CD4-positive, alpha-beta T cell treated with Interleukin-21 for 1 hour (primary cell): ENCODE data around the gene SAP30BP.
A peak's percentile ranks its signal among the peaks of the same experiment; 100 is the strongest.
"Not testable (repeated sequence)": the region's sequence is repeated elsewhere in the genome, so short reads cannot be mapped to it uniquely, and the experiment has no call there.

Experiments
- DNase-seq: peaks from one replicate; pipeline ENCODE4 v3.0.0-alpha.2; 2020

The SAP30BP gene

DNA sequence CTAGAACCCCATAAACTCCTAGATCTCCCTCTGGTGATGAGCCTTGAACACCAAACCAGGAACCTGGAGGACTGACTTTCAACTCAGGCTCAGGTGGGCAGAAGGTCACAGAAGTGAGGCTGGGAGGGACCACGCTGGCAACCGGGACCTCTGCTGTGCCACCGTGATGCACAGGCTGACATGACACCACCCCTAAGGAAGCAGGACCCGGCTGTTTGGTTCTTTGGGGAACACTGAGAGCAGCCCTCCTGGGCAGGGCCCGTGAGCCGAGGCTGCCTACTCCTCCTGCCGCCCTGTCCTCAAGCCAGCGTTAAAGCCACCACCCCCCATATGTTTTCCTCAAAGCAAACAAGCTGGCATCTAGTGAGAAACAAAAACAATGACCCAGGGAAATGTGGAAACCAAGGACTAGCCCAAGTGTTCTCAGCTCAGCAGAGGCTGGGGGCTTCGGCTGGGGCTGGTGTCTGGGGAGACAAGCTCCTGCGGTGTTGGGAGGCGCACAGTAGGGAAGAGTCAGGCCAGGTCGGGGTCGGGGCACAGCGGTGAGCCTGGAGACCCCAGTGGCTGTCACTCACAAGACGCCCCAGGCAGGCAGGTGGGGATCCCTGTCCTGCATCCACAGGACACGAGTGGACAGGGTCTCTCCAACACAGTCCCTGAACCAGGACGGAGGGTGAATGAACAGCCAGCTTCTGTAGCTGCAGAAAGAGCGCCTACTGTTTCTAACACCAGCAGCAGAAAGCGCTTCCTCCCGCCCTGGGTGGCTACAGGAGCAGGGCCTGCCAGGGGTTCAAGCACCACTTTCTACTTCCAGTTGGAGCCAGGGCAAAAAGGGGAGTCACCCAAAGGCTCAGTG lies 32.2 kb upstream of the SAP30BP start:
- DNase-seq: no peak

- DNase-seq: no peak
These were observed 31.4 kb upstream of the SAP30BP start for GRCh38 chr17:75635610-75636202.

DNA sequence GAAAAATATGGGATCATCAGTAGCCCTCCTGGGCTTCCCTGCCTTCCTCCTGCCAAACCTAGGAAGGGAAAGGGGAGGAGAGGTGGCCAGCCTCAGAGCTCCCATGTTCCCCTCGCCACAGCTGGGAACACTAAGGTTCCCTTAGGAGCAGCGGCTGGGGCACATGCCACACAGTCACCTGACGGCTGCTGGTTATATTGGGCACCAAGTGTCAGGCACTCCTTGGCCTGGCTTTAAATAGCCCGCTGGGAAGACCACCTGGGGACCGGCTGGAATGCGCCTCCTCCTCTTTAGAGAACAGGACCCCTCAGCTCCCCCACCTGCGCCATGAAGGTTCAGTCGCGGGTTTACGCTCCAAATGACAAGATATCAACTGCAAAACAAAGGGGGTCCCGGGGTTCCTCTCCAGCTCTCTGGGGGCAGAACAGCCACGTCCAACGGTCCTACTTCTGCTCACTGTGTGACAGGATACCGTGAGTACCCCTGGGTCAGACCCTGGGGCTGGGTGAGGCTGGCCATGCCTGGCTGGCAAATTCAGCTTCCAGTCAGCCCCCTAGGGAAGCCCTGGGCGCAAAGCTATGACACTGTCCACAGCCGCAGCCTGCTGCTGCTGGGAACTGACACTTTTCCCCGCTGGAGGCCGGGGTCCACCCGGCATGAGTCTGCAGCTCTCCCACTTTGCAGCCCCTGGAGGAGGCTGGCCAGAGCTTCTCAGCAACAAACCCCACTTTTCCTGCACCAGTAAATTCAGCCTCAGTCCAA lies 30.6 kb upstream of the SAP30BP start:
- no peak for DNase-seq

- DNase-seq: no peak
These were observed 30.0 kb upstream of the SAP30BP start for GRCh38 chr17:75637143-75637538.

DNA sequence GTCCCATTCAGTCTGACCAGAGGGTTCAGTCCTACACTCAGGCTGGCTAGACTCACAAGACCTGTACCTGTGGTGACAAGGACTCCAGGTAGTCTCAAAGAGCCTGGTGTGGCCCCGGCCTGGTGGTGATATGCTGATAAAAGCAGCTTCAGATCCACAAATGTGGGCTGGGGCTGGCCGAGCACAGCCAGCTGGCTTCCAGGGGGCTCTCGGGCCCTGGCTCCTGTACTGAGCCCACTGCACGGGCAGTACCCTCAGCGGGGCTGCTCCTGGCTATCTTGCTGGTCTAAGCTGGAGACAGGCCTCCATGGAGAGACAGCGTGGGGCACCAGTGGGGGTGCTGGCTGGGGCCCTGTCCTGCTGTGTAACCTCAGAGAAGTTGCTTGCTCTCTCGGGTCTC lies 29.6 kb upstream of the SAP30BP start:
- no peak for DNase-seq

- not testable (repeated sequence) for DNase-seq
These were observed 29.1 kb upstream of the SAP30BP start for GRCh38 chr17:75638039-75638438.

DNA sequence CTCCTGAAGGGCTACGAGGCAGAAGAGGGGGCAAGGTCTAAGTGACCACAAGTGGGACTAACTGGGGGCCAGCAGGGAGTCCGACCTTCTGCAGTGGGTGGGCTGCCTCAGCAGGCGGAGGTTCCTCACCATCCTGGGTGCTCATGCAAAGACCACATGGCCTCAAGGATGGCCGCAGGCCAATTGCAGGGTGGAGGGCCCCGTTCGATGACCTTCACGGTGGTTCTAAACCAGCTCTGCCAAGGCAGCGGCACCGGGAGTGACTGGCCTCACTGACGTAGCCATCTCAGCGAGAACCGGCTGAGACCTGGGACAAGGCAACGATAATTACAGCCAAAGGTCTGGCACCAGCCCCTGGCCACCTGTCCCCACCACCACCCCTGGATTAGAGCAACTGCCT lies 28.2 kb upstream of the SAP30BP start:
- no peak for DNase-seq

GRCh38 chr17:75639327-75639726 lies 27.8 kb upstream of the SAP30BP start:
- DNase-seq: no peak

DNA sequence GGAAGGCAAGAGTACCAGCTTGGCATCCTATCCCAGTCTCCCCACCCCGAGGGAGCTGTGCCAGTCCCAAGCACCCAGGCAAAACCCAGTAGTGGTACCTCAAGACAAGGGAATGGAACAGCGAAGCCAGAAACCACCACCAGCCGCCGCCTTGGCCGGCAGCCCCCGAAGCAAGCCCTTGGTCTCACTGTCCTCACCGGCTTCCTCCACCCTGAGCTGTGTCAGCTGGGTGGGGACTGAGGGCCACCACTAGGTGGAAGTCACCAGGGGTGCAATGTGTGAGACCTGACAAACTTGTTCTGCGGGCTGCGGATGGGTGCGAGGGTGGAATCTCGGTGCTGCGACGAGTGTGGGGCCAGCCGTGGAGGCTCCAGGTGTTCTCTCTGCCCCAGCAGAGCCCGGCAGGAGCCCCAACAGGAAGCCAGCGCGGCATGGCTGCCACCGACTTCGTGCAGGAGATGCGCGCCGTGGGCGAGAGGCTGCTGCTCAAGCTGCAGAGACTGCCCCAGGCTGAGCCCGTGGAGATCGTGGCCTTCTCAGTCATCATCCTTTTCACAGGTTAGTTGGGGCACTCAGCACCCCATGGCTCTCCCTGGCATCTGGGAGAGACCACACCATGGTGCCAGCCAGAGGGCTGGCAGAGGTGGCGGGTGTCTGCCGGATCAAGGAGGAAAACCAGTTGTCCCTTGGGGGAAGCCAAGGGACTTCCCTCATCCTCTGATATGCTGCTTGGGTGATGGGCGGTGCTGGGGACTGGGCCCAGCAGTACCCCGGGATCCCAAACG lies 27.2 kb upstream of the SAP30BP start:
- DNase-seq: no peak

DNA sequence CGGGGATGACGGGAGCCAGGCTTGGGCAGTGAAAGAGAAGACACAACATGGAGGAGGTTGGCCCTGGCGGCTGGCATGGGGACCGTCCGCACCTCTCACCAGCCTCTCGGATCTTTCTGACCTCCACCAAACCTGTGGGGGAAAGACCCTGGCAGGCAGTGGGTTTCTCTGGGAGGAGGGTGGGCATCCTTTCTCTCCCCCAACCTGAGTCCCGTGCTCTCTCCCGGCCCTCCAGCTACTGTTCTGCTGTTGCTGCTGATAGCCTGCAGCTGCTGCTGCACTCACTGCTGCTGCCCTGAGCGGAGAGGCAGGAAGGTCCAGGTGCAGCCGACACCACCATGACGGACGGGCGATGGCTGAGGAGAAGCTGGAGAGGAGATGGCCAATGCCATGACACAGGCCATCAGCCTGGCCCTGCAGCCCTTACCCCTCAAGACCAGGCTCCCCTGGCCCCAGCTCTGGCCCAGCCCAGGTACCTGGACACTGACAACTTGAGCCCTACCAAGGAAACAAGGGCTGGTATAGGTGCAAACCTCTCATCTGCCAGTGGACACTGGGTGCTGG lies 26.5 kb upstream of the SAP30BP start:
- DNase-seq: no peak

DNA sequence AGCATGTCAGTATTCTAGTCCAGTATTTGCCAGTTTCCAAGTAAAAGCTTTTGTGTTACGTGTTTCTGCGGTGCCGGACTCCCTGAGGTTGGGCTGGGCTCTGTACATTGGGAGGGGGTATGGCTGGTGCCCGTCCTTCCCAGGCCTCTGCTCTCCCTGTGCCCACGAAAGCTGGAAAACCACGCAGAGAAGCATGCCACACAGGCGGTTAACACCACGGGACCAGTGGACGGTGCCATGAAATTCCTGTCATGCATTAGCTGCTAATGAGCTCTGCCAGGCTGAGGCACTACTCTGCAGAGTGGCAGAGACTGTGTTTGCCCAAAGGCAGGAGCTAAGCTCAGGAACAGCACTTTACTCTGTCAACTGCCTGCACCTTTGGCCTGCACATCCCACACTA lies 25.8 kb upstream of the SAP30BP start:
- DNase-seq: no peak

GRCh38 chr17:75642182-75642783 lies 24.9 kb upstream of the SAP30BP start:
- DNase-seq: no peak

DNA sequence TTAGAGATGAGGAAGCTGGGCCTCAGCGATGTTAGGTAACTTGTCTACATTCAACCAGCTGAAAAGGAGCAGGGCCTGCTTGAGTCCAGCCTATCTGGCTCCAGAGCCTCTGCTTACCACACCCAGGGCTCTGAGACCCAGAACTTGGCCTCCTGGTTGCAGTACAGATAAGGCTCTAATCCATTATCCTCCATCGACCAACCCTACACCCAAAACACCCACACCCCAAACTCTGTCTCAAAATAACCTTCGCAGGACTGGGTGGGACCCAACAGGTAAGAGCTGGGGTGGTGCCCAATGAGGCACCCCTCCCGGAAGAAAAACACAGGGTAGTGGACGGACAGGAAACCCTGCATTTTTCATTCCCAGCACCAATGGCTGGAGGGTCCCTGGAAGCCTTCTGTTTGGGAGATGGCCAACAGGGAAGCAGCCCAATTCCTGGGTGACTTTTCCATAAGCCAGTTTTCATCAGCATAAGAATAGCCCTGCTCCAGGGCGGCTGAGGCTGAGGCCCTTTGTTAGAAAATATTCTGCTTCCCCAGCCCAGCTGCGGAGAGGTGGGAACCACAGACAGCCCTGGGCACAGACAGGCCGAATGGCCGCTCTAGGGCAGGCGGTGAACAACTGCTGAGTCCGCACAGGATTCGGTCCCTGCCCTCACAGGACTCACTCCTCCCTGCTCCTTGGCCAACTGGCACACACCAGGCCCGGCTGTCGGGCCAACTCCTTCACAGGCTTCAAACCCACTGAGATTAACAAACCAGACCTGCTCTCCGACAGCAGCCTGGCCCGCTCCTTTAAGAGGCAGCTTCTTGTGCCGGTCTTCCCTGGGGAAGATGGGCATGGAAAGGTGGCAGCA lies 24.1 kb upstream of the SAP30BP start:
- DNase-seq: no peak

DNA sequence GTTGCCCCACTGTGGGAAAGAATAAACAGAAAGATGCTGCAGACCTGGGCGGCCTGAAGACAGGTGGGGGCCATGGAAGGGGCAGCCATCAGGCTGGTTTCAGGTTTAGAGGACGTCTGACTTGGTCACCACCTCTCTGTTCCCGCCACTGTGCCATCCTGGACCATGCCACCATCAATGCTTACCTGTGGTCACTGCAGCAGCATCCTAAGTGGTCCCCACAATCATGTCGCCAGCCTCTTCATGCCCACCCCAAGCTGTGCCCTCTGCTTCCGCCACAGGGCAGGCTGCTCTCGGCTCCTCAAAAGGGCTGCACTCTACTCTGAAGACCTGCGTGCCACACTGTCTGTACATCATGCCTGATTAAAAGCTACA lies 23.5 kb upstream of the SAP30BP start:
- no peak for DNase-seq

DNA sequence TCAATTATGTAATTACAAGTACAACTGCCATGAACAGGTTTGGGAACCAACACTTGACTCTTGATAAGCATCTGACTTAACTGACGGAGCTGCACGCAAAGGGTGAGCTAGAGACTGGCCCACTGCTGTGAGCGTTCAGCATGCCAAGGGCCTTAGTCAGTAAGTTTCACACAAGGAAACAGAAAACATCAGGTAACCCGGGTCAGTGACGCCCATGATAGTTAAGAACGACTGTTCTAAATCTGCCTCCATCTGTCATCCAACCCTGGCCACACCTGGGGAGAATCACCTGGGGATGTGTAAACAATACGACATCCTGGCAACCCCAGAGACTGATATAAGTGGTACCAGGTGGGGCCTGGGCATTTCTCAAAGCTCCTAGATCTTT lies 21.6 kb upstream of the SAP30BP start:
- no peak for DNase-seq

DNA sequence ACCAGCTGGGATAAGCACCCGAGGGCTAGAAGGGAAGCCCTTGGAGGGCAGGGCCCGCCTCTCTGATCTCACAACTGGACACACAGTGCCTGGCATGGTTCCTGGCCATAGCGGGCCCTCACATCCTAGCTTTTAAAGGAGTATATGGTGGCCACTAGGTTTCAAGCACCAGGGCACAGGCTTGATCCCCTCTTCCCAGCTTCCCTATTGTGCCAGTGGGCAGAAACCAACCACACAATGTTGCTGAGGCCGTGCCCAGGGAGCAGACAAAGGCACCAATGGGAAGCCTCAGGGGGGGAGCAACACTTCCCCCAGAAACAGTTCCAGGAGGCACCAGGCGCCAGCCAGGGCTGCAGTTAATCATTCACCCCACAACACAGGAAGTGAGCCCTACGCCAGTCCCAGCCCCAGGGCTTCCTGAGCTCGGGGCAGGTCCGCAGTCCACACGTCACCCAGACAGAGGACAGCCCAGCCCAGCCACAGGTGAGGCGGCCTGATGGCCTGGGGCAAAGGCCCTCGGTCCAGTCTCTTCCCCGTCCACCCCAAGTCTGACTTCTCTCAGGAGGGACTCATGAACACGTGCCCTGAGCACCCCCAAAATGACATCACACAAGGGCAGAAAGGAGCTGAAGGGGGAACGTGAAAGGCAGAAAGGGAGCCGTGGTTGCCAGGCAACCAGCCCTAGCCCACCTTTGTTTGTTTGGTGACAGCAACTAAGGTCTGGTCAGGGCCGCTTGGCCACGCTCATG lies 21.1 kb upstream of the SAP30BP start:
- DNase-seq: peak; percentile 23

DNA sequence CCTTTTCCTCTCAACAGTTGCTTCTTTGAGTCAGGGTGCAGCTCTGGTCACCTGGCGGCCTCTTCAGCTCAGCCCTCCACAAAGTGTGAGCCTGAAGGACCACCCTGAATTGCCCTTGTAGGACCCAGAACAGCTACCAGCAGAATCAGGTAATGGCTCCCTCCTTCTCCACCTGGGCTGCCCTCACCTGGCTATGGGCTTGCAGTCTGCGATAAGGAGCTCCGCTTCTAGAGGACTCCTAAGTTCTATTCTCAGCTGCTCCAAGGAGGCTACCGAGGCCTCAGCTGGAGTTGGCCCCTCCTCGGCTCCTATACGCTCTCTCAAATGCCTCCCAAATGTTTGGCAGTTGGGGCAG lies 20.5 kb upstream of the SAP30BP start:
- DNase-seq: no peak

DNA sequence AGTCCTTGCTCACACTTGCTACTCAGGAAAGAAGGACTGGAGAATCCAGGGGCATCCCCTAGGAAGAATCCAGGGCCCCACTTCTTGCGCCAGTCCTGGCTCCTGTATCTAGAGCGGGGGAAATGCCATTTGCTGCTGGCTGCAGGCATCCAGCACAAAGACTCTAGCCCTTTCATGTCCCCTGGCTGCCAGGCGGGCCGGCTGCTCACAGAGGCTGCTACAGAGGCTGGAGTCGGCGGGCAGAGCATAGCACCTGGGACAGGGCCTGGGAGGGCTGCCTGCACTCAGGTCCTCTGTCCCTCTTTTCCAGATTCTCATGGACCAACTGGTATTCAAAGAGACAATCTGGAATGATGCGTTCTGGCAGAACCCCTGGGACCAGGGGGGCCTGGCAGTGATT lies 20.1 kb upstream of the SAP30BP start:
- DNase-seq: no peak

DNA sequence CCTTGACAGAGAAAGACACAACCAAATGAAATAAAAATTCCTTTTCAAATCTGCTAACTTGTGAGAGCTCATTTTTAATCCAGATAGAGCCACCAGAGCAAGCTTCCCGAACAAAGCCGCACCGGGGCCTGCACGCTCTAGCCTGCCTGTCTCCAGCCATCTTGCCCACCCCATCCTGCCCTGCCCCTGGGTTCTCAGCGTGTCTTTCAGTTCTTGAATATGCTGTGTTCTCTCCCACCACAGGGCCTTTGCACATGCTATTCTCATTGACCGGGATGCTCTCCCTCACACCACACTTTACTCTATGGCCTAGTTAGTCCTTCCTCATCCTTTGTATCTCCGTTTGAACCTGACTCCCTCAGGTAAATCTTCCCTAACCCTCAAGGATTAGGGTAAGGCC lies 19.2 kb upstream of the SAP30BP start:
- DNase-seq: no peak

GRCh38 chr17:75649687-75650086 lies 17.5 kb upstream of the SAP30BP start:
- DNase-seq: no peak

DNA sequence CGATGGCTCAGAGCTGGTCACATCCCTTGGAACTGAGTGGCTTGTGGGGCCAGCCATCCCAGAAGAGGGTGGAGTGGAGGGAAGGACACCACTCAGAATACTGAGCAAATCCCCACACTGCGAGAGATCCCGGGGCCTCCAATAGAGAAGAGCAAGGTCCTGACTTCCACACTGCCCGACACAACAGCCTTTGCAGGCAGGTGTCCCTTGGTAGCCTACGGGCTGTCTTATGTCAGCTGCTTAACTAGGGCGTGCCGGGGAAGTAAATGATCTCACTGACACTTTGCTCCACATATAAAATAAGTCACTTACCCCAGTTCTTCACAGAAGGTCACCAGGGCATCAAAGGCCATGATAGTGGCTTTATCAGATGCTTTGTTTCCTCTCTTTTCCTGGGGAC lies 16.3 kb upstream of the SAP30BP start:
- DNase-seq: no peak
